Astrocyte of the spinal cord (primary cell): Measurements from ENCODE around the gene SCG3.

Experiments used
- DNase-seq: peaks from one replicate; pipeline ENCODE4 v3.0.0; 2011; ENCODE audit warnings: low read depth, low spot score
- H3K4me3 ChIP-seq: 2 replicates; pipeline ENCODE4 v1.5.1; 2011; ENCODE audit warnings: low read depth, mild to moderate bottlenecking, low read length, moderate library complexity
- CTCF ChIP-seq: IDR thresholded peaks from 2 replicates; pipeline ENCODE4 v1.5.1; 2012; ENCODE audit warnings: low read depth, mild to moderate bottlenecking, low read length, inconsistent platforms
- in situ Hi-C: cut with HindIII; loops from 2 replicates; pipeline ENCODE4 v1.10.0; 2017; ENCODE audit warnings: low sequenced_read_pairs

The SCG3 gene

GRCh38 chr15:51749307-51749706 lies 68.0 kb downstream of the SCG3 start:
- H3K4me3 ChIP-seq: no peak overlapping the region
- no peak for DNase-seq
- in situ Hi-C loops: no loop called here
- TF ChIP-seq CTCF: no peak

- H3K4me3 ChIP-seq: no peak overlapping the region
- in situ Hi-C loops: no loop called here
- no peak for DNase-seq
- no peak for TF ChIP-seq CTCF
These were observed 68.9 kb downstream of the SCG3 start for GRCh38 chr15:51750186-51750585.

GRCh38 chr15:51750792-51751696 lies 69.7 kb downstream of the SCG3 start, which contains the start of gene TMOD2:
TMOD2 (plus strand) TSS chr15:51751597; CDS start chr15:51766442, 14,845 bp downstream.
- DNase-seq: peak; percentile 24
- H3K4me3 ChIP-seq: peak within 1 kb of the TSS; percentile 57
- in situ Hi-C loops: no loop called here
- no peak for TF ChIP-seq CTCF

GRCh38 chr15:51751697-51752683 lies 70.7 kb downstream of the SCG3 start:
- no peak for TF ChIP-seq CTCF
- DNase-seq: peak; percentile 31
- peak overlapping the region; percentile 57 for H3K4me3 ChIP-seq
- in situ Hi-C loops: no loop called here

- no peak for TF ChIP-seq CTCF
- in situ Hi-C loops: no loop called here
- no peak overlapping the region for H3K4me3 ChIP-seq
- no peak for DNase-seq
These were observed 71.6 kb downstream of the SCG3 start for GRCh38 chr15:51752888-51753287.

GRCh38 chr15:51754267-51754666 lies 73.0 kb downstream of the SCG3 start:
- H3K4me3 ChIP-seq: no peak overlapping the region
- no peak for TF ChIP-seq CTCF
- no peak for DNase-seq
- in situ Hi-C loops: no loop called here
